ENCODE results near the gene PMPCA. TPM values are rescaled to one million over a fixed set of nuclear protein-coding genes. Genes with fewer than 3 reads are reported as not detected.

PMPCA gene
- total RNA-seq, 1 donor from 2014 or later = 50.7 TPM

DNA sequence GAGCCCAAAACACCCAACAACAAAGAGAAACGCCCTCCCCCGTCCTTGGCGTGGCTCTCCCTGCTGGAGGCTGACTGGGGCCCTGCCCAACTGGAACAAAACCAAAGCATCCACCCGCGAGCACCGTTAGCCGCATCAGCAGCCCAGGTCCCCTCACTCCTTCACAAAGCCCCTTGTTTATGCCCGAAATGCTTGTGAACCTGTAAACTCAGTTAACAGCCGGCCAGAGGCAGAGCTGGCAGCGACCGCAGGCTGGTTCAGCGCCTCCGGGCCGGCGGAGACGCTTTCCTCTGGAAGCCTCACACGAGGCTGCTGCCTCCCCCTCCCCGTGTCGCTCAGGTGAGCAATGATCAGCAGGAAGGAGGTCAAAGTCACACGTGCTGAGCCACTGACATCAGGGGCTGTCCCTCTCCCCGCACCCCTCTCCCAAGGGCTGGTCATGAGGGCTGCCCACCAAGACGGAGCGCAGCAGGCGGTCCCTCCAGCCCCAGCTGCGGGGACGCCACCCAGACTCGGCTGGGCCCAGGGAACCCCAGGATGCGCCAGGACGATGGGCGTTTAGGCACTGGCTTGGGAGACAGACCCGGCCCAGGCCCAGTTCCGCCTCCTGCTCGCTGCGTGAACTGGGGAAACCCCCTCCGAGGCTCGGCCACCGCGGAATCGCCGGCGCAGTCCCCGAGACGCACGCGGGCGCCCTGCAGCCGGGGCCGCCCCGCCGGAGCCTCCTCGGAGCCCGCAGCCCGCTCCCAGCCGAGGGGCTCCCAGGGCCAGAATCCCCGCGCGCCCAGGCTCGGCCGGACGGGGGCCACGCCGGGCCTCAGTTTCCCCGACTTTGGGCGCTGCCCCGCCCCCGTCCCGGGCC is 11.1 kb upstream of the PMPCA start:
- DNase-seq (ENCODE audit: low read depth) = no peak
- H3K4me3 ChIP-seq (ENCODE audit: low read depth, low read length) = peak overlapping the region; percentile 96
- TF ChIP-seq CTCF (conservative IDR thresholded peaks at IDR 0.05; ENCODE audit: low read depth, low read length) = no peak

- DNase-seq (ENCODE audit: low read depth) = no peak
- peak within 1 kb of the TSS; percentile 96 for H3K4me3 ChIP-seq (ENCODE audit: low read depth, low read length)
- peak; percentile 76 for TF ChIP-seq CTCF (conservative IDR thresholded peaks at IDR 0.05; ENCODE audit: low read depth, low read length)
Observed at GRCh38 chr9:136400038-136400834, 10.2 kb upstream of the PMPCA start, which contains the start of gene SNAPC4. SNAPC4 (minus strand) TSS chr9:136400170; CDS start chr9:136398428, 1,742 bp downstream.

GRCh38 chr9:136401173-136401922 is 9.1 kb upstream of the PMPCA start:
- TF ChIP-seq CTCF (conservative IDR thresholded peaks at IDR 0.05; ENCODE audit: low read depth, low read length) = no peak
- no peak for DNase-seq (ENCODE audit: low read depth)
- no peak overlapping the region for H3K4me3 ChIP-seq (ENCODE audit: low read depth, low read length)

- no peak for TF ChIP-seq CTCF (conservative IDR thresholded peaks at IDR 0.05; ENCODE audit: low read depth, low read length)
- no peak for DNase-seq (ENCODE audit: low read depth)
- H3K4me3 ChIP-seq (ENCODE audit: low read depth, low read length) = no peak overlapping the region
Observed at GRCh38 chr9:136402067-136402466, 8.4 kb upstream of the PMPCA start.

- TF ChIP-seq CTCF (conservative IDR thresholded peaks at IDR 0.05; ENCODE audit: low read depth, low read length) = no peak
- DNase-seq (ENCODE audit: low read depth) = no peak
- H3K4me3 ChIP-seq (ENCODE audit: low read depth, low read length) = no peak overlapping the region
Observed at GRCh38 chr9:136403538-136403914, 6.9 kb upstream of the PMPCA start.

- H3K4me3 ChIP-seq (ENCODE audit: low read depth, low read length) = no peak overlapping the region
- DNase-seq (ENCODE audit: low read depth) = no peak
- no peak for TF ChIP-seq CTCF (conservative IDR thresholded peaks at IDR 0.05; ENCODE audit: low read depth, low read length)
Observed at GRCh38 chr9:136403915-136404800, 6.3 kb upstream of the PMPCA start.
